B cell (primary cell): ENCODE measurements around the gene PHF20. TPM values are rescaled to one million over a fixed set of nuclear protein-coding genes. Genes with fewer than 3 reads are reported as not detected.
"Not testable (repeated sequence)": the region's sequence is repeated elsewhere in the genome, so short reads cannot be mapped to it uniquely, and the experiment has no call there.

ENCODE experiments used
- ATAC-seq: fragments of 200-7000 bp; cut with Tn5 transposase; one replicate; pipeline ENCODE4 v1.10.0; 2021; ENCODE audit warnings: low read depth, mild to moderate bottlenecking, moderate number of reproducible peaks, moderate library complexity
- CTCF ChIA-PET: fragments of 350-600 bp; sonication (Branson Sonifier 250); formaldehyde crosslinking; loops from one replicate; lab custom pipeline; 2021; ENCODE audit warnings: antibody characterized with exemption, inconsistent platforms; lab: Charles Lee
- POLR2A ChIA-PET: fragments of 350-600 bp; sonication (Branson Sonifier 250); formaldehyde crosslinking; loops from one replicate; lab custom pipeline; 2021; ENCODE audit warnings: antibody characterized with exemption; lab: Charles Lee
- DNase-seq: peaks from one replicate; pipeline ENCODE4 v3.0.0; 2013
- H2AFZ ChIP-seq: 2 replicates; pipeline ENCODE4 v1.6.1; 2012; ENCODE audit warnings: mild to moderate bottlenecking, low read depth, low read length; ENCODE audit not compliant: insufficient read depth, poor library complexity, severe bottlenecking
- H3K27ac ChIP-seq, 2 donors: 1 replicate in 1 of 2; 2 replicates in 1 of 2; pipeline ENCODE4 v1.5.1; 2012 to 2013; ENCODE audit warnings: low read length in 2 of 2, mild to moderate bottlenecking in 2 of 2, moderate library complexity in 1 of 2
- H3K27me3 ChIP-seq, 4 experiments: fragments of 200-600 bp in 1 of 4; sonication (generic) in 1 of 4; replicated peaks in 1 of 4; 1 replicate in 2 of 4; 2 replicates in 2 of 4; pipeline versions ENCODE4 v1.6.1 to v1.7.0; 2013 to 2016; ENCODE audit warnings: low read length in 3 of 4, mild to moderate bottlenecking in 2 of 4, mixed read lengths in 1 of 4, moderate library complexity in 1 of 4; ENCODE audit not compliant: insufficient read depth in 4 of 4, control insufficient read depth in 3 of 4; ENCODE audit errors: control extremely low read depth in 1 of 4
- H3K36me3 ChIP-seq, 2 experiments: replicated peaks in 1 of 2; 1 replicate in 1 of 2; 2 replicates in 1 of 2; pipeline versions ENCODE4 v1.6.1 to v1.7.1; 2013; ENCODE audit warnings: low read length in 1 of 2; ENCODE audit not compliant: insufficient read depth in 2 of 2, control insufficient read depth in 1 of 2; ENCODE audit errors: control extremely low read depth in 1 of 2, extremely low read depth in 1 of 2
- H3K4me1 ChIP-seq, 2 donors: fragments of 200-600 bp in 1 of 2; sonication (generic) in 1 of 2; 1 replicate in 1 of 2; 2 replicates in 1 of 2; pipeline versions ENCODE4 v1.5.1 to v1.6.1; 2013 to 2017; ENCODE audit warnings: low read length in 2 of 2; ENCODE audit not compliant: control insufficient read depth in 2 of 2, insufficient read depth in 2 of 2
- H3K4me2 ChIP-seq: replicated peaks from 2 replicates; pipeline ENCODE3; 2012; ENCODE audit warnings: mild to moderate bottlenecking, low read depth, low read length; ENCODE audit not compliant: poor library complexity, severe bottlenecking
- H3K4me3 ChIP-seq, 5 experiments: fragments of 200-600 bp in 1 of 5; sonication (generic) in 1 of 5; 1 replicate in 3 of 5; 2 replicates in 2 of 5; pipeline versions ENCODE4 v1.5.1 to v1.7.0; 2011 to 2016; ENCODE audit warnings: low read length in 4 of 5, mild to moderate bottlenecking in 4 of 5, low read depth in 2 of 5, control low read depth in 1 of 5, moderate library complexity in 1 of 5; ENCODE audit not compliant: insufficient read depth in 1 of 5; ENCODE audit errors: control extremely low read depth in 1 of 5, extremely low read depth in 1 of 5
- H3K79me2 ChIP-seq: fragments of 200-600 bp; sonication (generic); one replicate; pipeline ENCODE4 v1.6.0; 2016; ENCODE audit warnings: low read length; ENCODE audit not compliant: control insufficient read depth, insufficient read depth
- H3K9ac ChIP-seq: fragments of 200-600 bp; sonication (generic); 2 replicates; pipeline ENCODE4 v1.6.1; 2017; ENCODE audit warnings: mild to moderate bottlenecking, low read length, moderate library complexity
- H3K9me3 ChIP-seq, 3 donors: one replicate each; pipeline versions ENCODE4 v1.6.1 to v1.7.1; 2013; ENCODE audit warnings: low read length in 2 of 3; ENCODE audit not compliant: control insufficient read depth in 2 of 3, insufficient read depth in 1 of 3; ENCODE audit errors: control extremely low read depth in 1 of 3
- H4K20me1 ChIP-seq: 2 replicates; pipeline ENCODE4 v1.6.0; 2012; ENCODE audit warnings: mild to moderate bottlenecking, low read length; ENCODE audit not compliant: insufficient read depth, control insufficient read depth, poor library complexity, severe bottlenecking
- H3K27ac Mint-ChIP-seq: one replicate; pipeline ENCODE4 v1.8.0; 2021; ENCODE audit warnings: mixed read lengths
- H3K27me3 Mint-ChIP-seq: one replicate; pipeline ENCODE4 v1.8.0; 2021; ENCODE audit warnings: mixed read lengths
- H3K4me1 Mint-ChIP-seq: one replicate; pipeline ENCODE4 v1.8.0; 2021; ENCODE audit warnings: mixed read lengths
- H3K4me3 Mint-ChIP-seq: one replicate; pipeline ENCODE4 v1.8.0; 2021; ENCODE audit warnings: mixed read lengths
- H3K9me3 Mint-ChIP-seq: one replicate; pipeline ENCODE4 v1.8.0; 2022; ENCODE audit warnings: mixed read lengths; ENCODE audit not compliant: insufficient read depth
- CTCF ChIP-seq: fragments of 200-600 bp; IDR thresholded peaks from one replicate; pipeline ENCODE4 v1.8.0; 2022; ENCODE audit warnings: antibody characterized with exemption, mild to moderate bottlenecking
- EZH2 ChIP-seq: IDR thresholded peaks from 2 replicates; pipeline ENCODE4 v1.6.1; 2012; ENCODE audit warnings: borderline replicate concordance, low read depth, mild to moderate bottlenecking, moderate library complexity, low read length; ENCODE audit not compliant: insufficient read depth, poor library complexity, severe bottlenecking
- WGBS: methylation state at CpG from one replicate; pipeline ENCODE4 v1.1.5; 2013; ENCODE audit warnings: missing lambda C conversion rate; ENCODE audit not compliant: insufficient coverage; 5-methylcytosine and 5-hydroxymethylcytosine counted together
- intact Hi-C: fragments of 100-400 bp; cut with micrococcal nuclease; formaldehyde crosslinking; loops from one replicate; pipeline ENCODE4 v1.10.0; 2022
- polyA plus RNA-seq: library from polyadenylated mRNA; depleted of rRNA; stranded (reverse); fragments of >200 nt; gene quantifications from 2 replicates; pipeline ENCODE4 v1.2.3, GENCODE V29; 2012
- total RNA-seq, 2 donors: library from RNA; stranded (reverse); fragments of 120-200 nt in 1 of 2; gene quantifications; 1 replicate in 1 of 2; 2 replicates in 1 of 2; pipeline versions ENCODE4 v1.2.3 to v1.2.4, GENCODE V29; 2013 to 2022

PHF20 gene
- total and polyA plus RNA-seq, 2 donors (not counting 1 experiment from before 2014, with no cell fraction given) = 53.6 to 92.3 TPM

GRCh38 chr20:35845561-35845960 is 73.7 kb downstream of the PHF20 start:
- no peaks in the 10 kb centered on the region for H3K27me3 Mint-ChIP-seq
- Histone ChIP-seq H3K4me3 (no peak overlapping the region), H3K4me1 (peaks cover 0 to 2% of the 10 kb centered on the region in 2 donors), H3K9ac (no peak overlapping the region), H3K36me3 (peaks cover 13 to 70% of the 10 kb centered on the region in 2 experiments), H3K9me3 (peaks cover 2 to 33% (median 3%) of the 10 kb centered on the region in 3 donors), H3K27me3 (no peaks in the 10 kb centered on the region), H3K79me2 (peaks cover 61% of the 10 kb centered on the region), H4K20me1 (peaks cover 12% of the 10 kb centered on the region), H2AFZ (no peak overlapping the region), H3K27ac (no peak overlapping the region), H3K4me2 (no peak overlapping the region)
- peaks cover 12% of the 10 kb centered on the region for H3K4me1 Mint-ChIP-seq
- intact Hi-C loops = no loop called here
- peaks cover 4% of the 10 kb centered on the region for H3K9me3 Mint-ChIP-seq
- H3K27ac Mint-ChIP-seq = no peak overlapping the region
- no peak overlapping the region for H3K4me3 Mint-ChIP-seq
- ChIA-PET POLR2A (no interaction called here), CTCF (no interaction called here)
- TF ChIP-seq EZH2 (no peak), CTCF (no peak)
- ATAC-seq (no peak), DNase-seq (no peak)
- WGBS = 95% methylated on average over 4 of the region's 6 CpGs

- Histone ChIP-seq H3K4me3 (no peak overlapping the region), H4K20me1 (peaks cover 18% of the 10 kb centered on the region), H3K4me2 (no peak overlapping the region), H3K4me1 (peaks cover 0 to 2% of the 10 kb centered on the region in 2 donors), H3K9ac (no peak overlapping the region), H3K27me3 (no peaks in the 10 kb centered on the region), H2AFZ (no peak overlapping the region), H3K9me3 (no peaks in the 10 kb centered on the region), H3K36me3 (peaks cover 10 to 61% of the 10 kb centered on the region in 2 experiments), H3K79me2 (peaks cover 75% of the 10 kb centered on the region), H3K27ac (peak overlapping the region in 1 of 2 donors; percentile 28)
- Mint-ChIP-seq H3K27ac (no peak overlapping the region), H3K27me3 (no peaks in the 10 kb centered on the region), H3K4me3 (no peak overlapping the region), H3K4me1 (peaks cover 19% of the 10 kb centered on the region), H3K9me3 (no peaks in the 10 kb centered on the region)
- ChIA-PET POLR2A (interaction anchor here (1.1 kb wide), 1 partner anchor 25 kb away, joined by 6 read pairs; no protein-coding TSS in a partner anchor), CTCF (interaction anchor here (0.9 to 1.0 kb wide), 2 partner anchors 56 to 108 kb away, joined by 3 to 5 read pairs; partner anchors contain the start of gene RBM39)
- DNase-seq (no peak), ATAC-seq (no peak)
- no CpG with 5 or more reads among the region's 4 CpGs for WGBS
- intact Hi-C loops = no loop called here
- no peak for TF ChIP-seq EZH2
- no peak for TF ChIP-seq CTCF
Measured at GRCh38 chr20:35849706-35850105, 77.9 kb downstream of the PHF20 start.

- POLR2A ChIA-PET, H3K27me3 Mint-ChIP-seq, H3K27me3 ChIP-seq, H3K4me3 Mint-ChIP-seq, DNase-seq, intact Hi-C loops, ATAC-seq, H3K27ac ChIP-seq, H3K4me3 ChIP-seq, H3K27ac Mint-ChIP-seq, H3K4me1 ChIP-seq, H2AFZ ChIP-seq, H3K9me3 Mint-ChIP-seq, H3K9ac ChIP-seq, H3K9me3 ChIP-seq, H3K4me2 ChIP-seq: not testable (repeated sequence)
- CTCF ChIA-PET = interaction anchor here (1.9 kb wide), 1 partner anchor 33 kb away, joined by 5 read pairs; no protein-coding TSS in a partner anchor
- peaks cover 19% of the 10 kb centered on the region for H3K4me1 Mint-ChIP-seq
- Histone ChIP-seq H3K79me2 (peaks cover 81% of the 10 kb centered on the region), H3K36me3 (peaks cover 8 to 54% of the 10 kb centered on the region in 2 experiments), H4K20me1 (peaks cover 23% of the 10 kb centered on the region)
- WGBS = 100% methylated on average over 5 of the region's 8 CpGs
Measured at GRCh38 chr20:35851659-35852058, 79.8 kb downstream of the PHF20 start.
